Measurements from ENCODE around the gene SPIRE1. TPM values are rescaled to one million over a fixed set of nuclear protein-coding genes. Genes with fewer than 3 reads are reported as not detected.

The SPIRE1 gene
- total and polyA plus RNA-seq, 2 of the 4 experiments (the other 2 are of a cell fraction): 11.6 to 31.4 TPM

DNA sequence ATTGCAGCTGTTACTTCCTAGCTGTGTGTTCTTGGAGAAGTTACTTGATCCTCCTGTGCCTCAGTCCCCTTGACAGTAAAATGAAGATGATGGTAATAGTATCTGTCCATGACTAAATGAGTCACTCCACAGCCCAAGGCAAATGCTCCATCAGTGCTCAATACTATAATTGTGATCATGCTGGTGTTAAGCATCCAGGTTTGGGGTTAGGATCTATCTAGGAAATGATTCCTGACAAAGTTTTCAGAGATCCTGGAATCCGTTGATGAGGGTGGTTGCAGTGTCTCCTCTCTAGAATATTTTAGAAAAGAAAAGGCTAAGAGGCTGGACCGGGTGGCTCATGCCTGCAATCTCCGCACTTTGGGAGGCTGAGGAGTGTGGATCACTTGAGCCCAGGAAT is 252.8 kb downstream of the SPIRE1 start:
- Histone ChIP-seq H2BK15ac (ENCODE audit: low read depth, low read length) (no peak overlapping the region), H2AFZ (replicated peaks; ENCODE audit: low read length, poor library complexity) (no peak overlapping the region), H4K91ac (ENCODE audit: insufficient read depth, low read depth, low read length) (no peak overlapping the region), H3K36me3 (ENCODE audit: control insufficient read depth, insufficient read depth, low read length) (no peaks in the 10 kb centered on the region), H3K27me3 (ENCODE audit: control insufficient read depth, insufficient read depth, low read length) (no peaks in the 10 kb centered on the region; the same call in 1 of the 2 replicates), H3K9ac (ENCODE audit: low read depth, low read length) (no peak overlapping the region), H4K8ac (ENCODE audit: low read depth in 2 of 2, low read length in 2 of 2) (no peak overlapping the region), H2AK5ac (ENCODE audit: low read depth, low read length) (no peak overlapping the region), H4K20me1 (ENCODE audit: insufficient read depth, low read length) (no peaks in the 10 kb centered on the region), H3K56ac (ENCODE audit: extremely low read depth, insufficient read depth, low read length) (no peak overlapping the region), H2AK9ac (replicated peaks; ENCODE audit: low read depth, low read length, poor library complexity) (no peak overlapping the region), H3K9me1 (ENCODE audit: insufficient read depth, low read length) (peaks cover 6% of the 10 kb centered on the region), H3K23ac (ENCODE audit: low read depth, low read length) (no peak overlapping the region; the same call in 1 of the 2 replicates), H3K79me1 (ENCODE audit: low read depth in 1 of 2, low read length in 2 of 2) (peaks cover 6 to 15% of the 10 kb centered on the region in 2 experiments; a peak in 2 of 4 replicates), H2BK5ac (ENCODE audit: low read depth, low read length, poor library complexity, severe bottlenecking) (no peak overlapping the region), H3K4me3 (ENCODE audit: insufficient read depth, low read depth, low read length) (no peak overlapping the region), H3K4me2 (ENCODE audit: low read depth, low read length) (no peak overlapping the region), H2BK120ac (ENCODE audit: low read depth, low read length) (no peak overlapping the region), H3K27ac (ENCODE audit: insufficient read depth, low read length) (no peak overlapping the region), H3K4ac (ENCODE audit: low read depth, low read length) (no peak overlapping the region), H3K18ac (ENCODE audit: low read depth, low read length) (no peak overlapping the region), H4K5ac (ENCODE audit: low read depth, low read length) (no peak overlapping the region), H3K9me3 (ENCODE audit: control insufficient read depth, insufficient read depth, low read length) (no peaks in the 10 kb centered on the region), H3K4me1 (ENCODE audit: control insufficient read depth, insufficient read depth, low read length) (peaks cover 2% of the 10 kb centered on the region), H3K14ac (replicated peaks; ENCODE audit: low read depth, low read length) (no peak overlapping the region), H2BK20ac (ENCODE audit: low read depth, low read length) (no peak overlapping the region)
- DNase-seq: no peak
- ATAC-seq (ENCODE audit: low read depth): no peak
- CTCF ChIA-PET: no interaction called here
- in situ Hi-C loops (cut with MboI; ENCODE audit: low sequenced_read_pairs) (no loop called here), intact Hi-C loops (cut with micrococcal nuclease) (loop anchor here (5.0 kb wide), 1 partner anchor 252 kb away; the partner anchor contains the start of gene SPIRE1), dilution Hi-C loops (cut with HindIII; ENCODE audit: low sequenced_read_pairs, unreplicated experiment) (no loop called here)
- WGBS, 2 experiments (ENCODE audit: extremely low coverage in 2 of 2, insufficient read length in 1 of 2): no CpG with 5 or more reads among the region's 3 CpGs
- POLR2A ChIA-PET (ENCODE audit: unreplicated experiment): no interaction called here
- TF ChIP-seq, protein P1, sequence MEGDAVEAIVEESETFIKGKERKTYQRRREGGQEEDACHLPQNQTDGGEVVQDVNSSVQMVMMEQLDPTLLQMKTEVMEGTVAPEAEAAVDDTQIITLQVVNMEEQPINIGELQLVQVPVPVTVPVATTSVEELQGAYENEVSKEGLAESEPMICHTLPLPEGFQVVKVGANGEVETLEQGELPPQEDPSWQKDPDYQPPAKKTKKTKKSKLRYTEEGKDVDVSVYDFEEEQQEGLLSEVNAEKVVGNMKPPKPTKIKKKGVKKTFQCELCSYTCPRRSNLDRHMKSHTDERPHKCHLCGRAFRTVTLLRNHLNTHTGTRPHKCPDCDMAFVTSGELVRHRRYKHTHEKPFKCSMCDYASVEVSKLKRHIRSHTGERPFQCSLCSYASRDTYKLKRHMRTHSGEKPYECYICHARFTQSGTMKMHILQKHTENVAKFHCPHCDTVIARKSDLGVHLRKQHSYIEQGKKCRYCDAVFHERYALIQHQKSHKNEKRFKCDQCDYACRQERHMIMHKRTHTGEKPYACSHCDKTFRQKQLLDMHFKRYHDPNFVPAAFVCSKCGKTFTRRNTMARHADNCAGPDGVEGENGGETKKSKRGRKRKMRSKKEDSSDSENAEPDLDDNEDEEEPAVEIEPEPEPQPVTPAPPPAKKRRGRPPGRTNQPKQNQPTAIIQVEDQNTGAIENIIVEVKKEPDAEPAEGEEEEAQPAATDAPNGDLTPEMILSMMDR (conservative IDR thresholded peaks at IDR 0.05; ENCODE audit: low read depth, low read length): no peak
- no peak for TF ChIP-seq MAFK (IDR thresholded peaks at IDR 0.05; ENCODE audit: low read depth, low read length)
- TF ChIP-seq POLR2A (IDR thresholded peaks at IDR 0.05; ENCODE audit: low read depth, low read length): no peak
- no peak for TF ChIP-seq SMC3 (IDR thresholded peaks at IDR 0.05; ENCODE audit: low read depth, low read length)
- TF ChIP-seq RAD21 (IDR thresholded peaks at IDR 0.05; ENCODE audit: low read length): no peak
- no peak for TF ChIP-seq CEBPB (IDR thresholded peaks at IDR 0.05; ENCODE audit: low read depth, low read length)
- no peak for TF ChIP-seq MXI1 (IDR thresholded peaks at IDR 0.05; ENCODE audit: borderline replicate concordance, low read depth, low read length)
- TF ChIP-seq FOS (IDR thresholded peaks at IDR 0.05; ENCODE audit: low read depth, low read length): no peak
- no peak for TF ChIP-seq CHD1 (IDR thresholded peaks at IDR 0.05; ENCODE audit: low read depth, low read length)
- no peak for TF ChIP-seq RCOR1 (IDR thresholded peaks at IDR 0.05; ENCODE audit: insufficient replicate concordance, low read length)
- TF ChIP-seq NFE2L2 (IDR thresholded peaks at IDR 0.05; ENCODE audit: low read depth, low read length): no peak
- no TSS peak for BruUV-seq (replicated peaks)

All from IMR-90 (cell line).